GM12878 (cell line): ENCODE measurements around the gene COPRS. TPM values are rescaled to one million over a fixed set of nuclear protein-coding genes. Genes with fewer than 3 reads are reported as not detected.

Source experiments
- ATAC-seq: fragments of 200-7000 bp; cut with Tn5 transposase; 3 replicates; pipeline ENCODE4 v1.9.1; 2020; ENCODE audit warnings: mild to moderate bottlenecking, moderate library complexity
- BruUV-seq: library from RNA; stranded (reverse); fragments of 400-500 nt; replicated peaks from 2 replicates; lab custom pipeline; 2021; lab: Mats Ljungman, UMichigan
- CTCF ChIA-PET: fragments of 300-600 bp; sonication (Branson Sonifier 250); formaldehyde crosslinking; extraction: SDS; loops from one replicate; lab custom pipeline; 2021; ENCODE audit warnings: inconsistent platforms; lab: Yijun Ruan, JAX
- POLR2A ChIA-PET: fragments of 350-600 bp; formaldehyde crosslinking; extraction: SDS; loops from one replicate; lab custom pipeline; 2021; ENCODE audit warnings: inconsistent platforms; lab: Charles Lee
- RAD21 ChIA-PET: fragments of 300-600 bp; sonication (Branson Sonifier 250); formaldehyde crosslinking; loops from one replicate; lab custom pipeline; 2023; ENCODE audit warnings: antibody characterized with exemption; ENCODE audit not compliant: unreplicated experiment; lab: Charles Lee
- SMC1A ChIA-PET: fragments of 300-600 bp; sonication (Branson Sonifier 250); formaldehyde crosslinking; loops from one replicate; lab custom pipeline; 2023; ENCODE audit not compliant: unreplicated experiment, uncharacterized antibody; lab: Charles Lee
- DNase-seq: peaks from one replicate; pipeline ENCODE4 v3.0.0-alpha.2; 2011; ENCODE audit warnings: low read depth, low spot score
- FAIRE-seq: peaks from 3 replicates; lab custom pipeline; 2011; peaks lifted over from hg19 to GRCh38; lab: Jason Lieb, UNC
- H2AFZ ChIP-seq: 2 replicates; pipeline ENCODE4 v1.6.0; 2011; ENCODE audit warnings: low read depth, low read length, control low read depth; ENCODE audit not compliant: control insufficient read depth
- H3K27ac ChIP-seq: 2 replicates; pipeline ENCODE4 v1.5.1; 2011; ENCODE audit warnings: control low read depth; ENCODE audit not compliant: control insufficient read depth, insufficient read depth
- H3K27me3 ChIP-seq, 2 experiments: replicated peaks in 1 of 2; 2 replicates each; pipeline versions ENCODE4 v1.6.0 to v1.6.1; 2011; ENCODE audit warnings: low read length in 1 of 2; ENCODE audit not compliant: control insufficient read depth in 2 of 2, insufficient read depth in 2 of 2
- H3K36me3 ChIP-seq, 2 experiments: 2 replicates each; pipeline ENCODE4 v1.5.1; 2011; ENCODE audit warnings: low read length in 1 of 2; ENCODE audit not compliant: control insufficient read depth in 2 of 2, insufficient read depth in 2 of 2
- H3K4me1 ChIP-seq: 2 replicates; pipeline ENCODE4 v1.6.1; 2011; ENCODE audit warnings: mild to moderate bottlenecking, low read length, moderate library complexity, mixed read lengths; ENCODE audit not compliant: control insufficient read depth, insufficient read depth
- H3K4me2 ChIP-seq: 2 replicates; pipeline ENCODE4 v1.6.0; 2011; ENCODE audit warnings: control low read depth; ENCODE audit not compliant: control insufficient read depth, insufficient read depth
- H3K4me3 ChIP-seq: fragments of 200-600 bp; sonication (generic); 2 replicates; pipeline ENCODE4 v1.5.1; 2016
- H3K79me2 ChIP-seq: 2 replicates; pipeline ENCODE4 v1.6.0; 2011; ENCODE audit warnings: low read length; ENCODE audit not compliant: control insufficient read depth, insufficient read depth
- H3K9ac ChIP-seq: 2 replicates; pipeline ENCODE4 v1.8.0; 2011; ENCODE audit warnings: low read length, control low read depth, mixed read lengths; ENCODE audit not compliant: control insufficient read depth, insufficient read depth
- H3K9me3 ChIP-seq: replicated peaks from 3 replicates; pipeline ENCODE4 v1.5.1; 2011; ENCODE audit warnings: mild to moderate bottlenecking, low read length; ENCODE audit not compliant: control insufficient read depth, insufficient read depth
- H4K20me1 ChIP-seq: 2 replicates; pipeline ENCODE4 v1.6.0; 2011; ENCODE audit not compliant: control insufficient read depth, insufficient read depth
- BCL11A ChIP-seq: IDR thresholded peaks from 2 replicates; pipeline ENCODE4 v1.6.1; 2011; ENCODE audit warnings: low read depth, low read length
- BCL3 ChIP-seq: IDR thresholded peaks from 2 replicates; pipeline ENCODE4 v1.6.1; 2011; ENCODE audit warnings: borderline replicate concordance, low read depth, mild to moderate bottlenecking, moderate library complexity, low read length; ENCODE audit not compliant: insufficient read depth, poor library complexity, severe bottlenecking
- CHD4 ChIP-seq: fragments of 200-600 bp; sonication (generic); IDR thresholded peaks from 2 replicates; pipeline ENCODE4 v1.6.1; 2016; ENCODE audit warnings: mild to moderate bottlenecking
- CTCF ChIP-seq, 3 experiments: IDR thresholded peaks in 2 of 3; conservative IDR thresholded peaks in 1 of 3; 2 replicates each; pipeline ENCODE4 v1.5.1; 2011; ENCODE audit warnings: low read depth in 3 of 3, low read length in 3 of 3, mild to moderate bottlenecking in 3 of 3, control low read depth in 2 of 3, moderate library complexity in 2 of 3, inconsistent platforms in 1 of 3, mixed read lengths in 1 of 3; ENCODE audit not compliant: control insufficient read depth in 2 of 3, insufficient read depth in 1 of 3; ENCODE audit errors: extremely low read depth in 1 of 3
- ETV6 ChIP-seq, 2 experiments: fragments of 450-650 bp in 1 of 2; IDR thresholded peaks in 1 of 2; conservative IDR thresholded peaks in 1 of 2; 2 replicates each; pipeline ENCODE4 v1.6.1; 2014; ENCODE audit warnings: antibody characterized with exemption in 1 of 2, borderline replicate concordance in 1 of 2, low read depth in 1 of 2, mild to moderate bottlenecking in 1 of 2, moderate library complexity in 1 of 2
- HDAC2 ChIP-seq: fragments of 200-600 bp; sonication (generic); IDR thresholded peaks from 2 replicates; pipeline ENCODE4 v1.6.1; 2017
- IRF3 ChIP-seq: fragments of 450-650 bp; IDR thresholded peaks from 2 replicates; pipeline ENCODE4 v1.6.1; 2014; ENCODE audit warnings: mild to moderate bottlenecking
- JUND ChIP-seq: IDR thresholded peaks from 2 replicates; pipeline ENCODE4 v1.6.1; 2012; ENCODE audit warnings: low read depth, mild to moderate bottlenecking, low read length, improper control_type of control experiment, moderate library complexity
- MEF2A ChIP-seq: IDR thresholded peaks from 2 replicates; pipeline ENCODE4 v1.6.1; 2011; ENCODE audit warnings: low read depth, mild to moderate bottlenecking, low read length, moderate library complexity; ENCODE audit not compliant: insufficient read depth
- POLR2AphosphoS2 ChIP-seq: IDR thresholded peaks from 2 replicates; pipeline ENCODE4 v1.6.1; 2011; ENCODE audit warnings: low read depth, mild to moderate bottlenecking, low read length, improper control_type of control experiment, moderate library complexity
- SREBF2 ChIP-seq: IDR thresholded peaks from 2 replicates; pipeline ENCODE4 v1.6.1; 2012; ENCODE audit warnings: mild to moderate bottlenecking, low read length
- SRF ChIP-seq, 2 experiments: IDR thresholded peaks; 2 replicates each; pipeline ENCODE4 v1.6.1; 2011; ENCODE audit warnings: low read depth in 2 of 2, low read length in 2 of 2, mild to moderate bottlenecking in 1 of 2, moderate library complexity in 1 of 2
- TAF1 ChIP-seq: IDR thresholded peaks from 2 replicates; pipeline ENCODE4 v1.6.1; 2011; ENCODE audit warnings: mild to moderate bottlenecking, low read depth, low read length, borderline replicate concordance
- TARDBP ChIP-seq: IDR thresholded peaks from 2 replicates; pipeline ENCODE4 v1.6.1; 2016; ENCODE audit warnings: borderline replicate concordance
- TBL1XR1 ChIP-seq: IDR thresholded peaks from 2 replicates; pipeline ENCODE4 v1.6.1; 2012; ENCODE audit warnings: low read depth, low read length, improper control_type of control experiment
- TCF3 ChIP-seq: IDR thresholded peaks from 2 replicates; pipeline ENCODE4 v1.6.1; 2012; ENCODE audit warnings: low read depth, mild to moderate bottlenecking, low read length, borderline replicate concordance; ENCODE audit not compliant: insufficient read depth
- YBX1 ChIP-seq: fragments of 450-650 bp; IDR thresholded peaks from 2 replicates; pipeline ENCODE4 v1.6.1; 2016; ENCODE audit warnings: antibody characterized with exemption
- WGBS: methylation state at CpG from one replicate; pipeline ENCODE4 v1.1.6; 2016; ENCODE audit warnings: low lambda C conversion rate; ENCODE audit not compliant: insufficient replicate concordance, insufficient coverage; ENCODE audit errors: missing lambda C conversion rate; 5-methylcytosine and 5-hydroxymethylcytosine counted together
- in situ Hi-C: fragments of 300-500 bp; cut with MboI; formaldehyde crosslinking; loops from 9 replicates; pipeline ENCODE4 v1.14.3; 2018; ENCODE audit warnings: mixed read lengths
- intact Hi-C: fragments of 100-400 bp; cut with micrococcal nuclease; formaldehyde crosslinking; loops from one replicate; pipeline ENCODE4 v1.14.2; 2022; ENCODE audit not compliant: unreplicated experiment
- polyA plus RNA-seq, 11 experiments: library from polyadenylated mRNA; depleted of rRNA in 4 of 11; unstranded in 6 of 11; stranded (reverse) in 5 of 11; fragments of >200 nt; fragmentation: Nextera tagmentation in 4 of 11; fragmentation: Illumina TruSeq in 1 of 11; extraction: Ambion mirVana in 4 of 11; extraction: Trizol in 1 of 11; gene quantifications; 1 replicate in 1 of 11; 2 replicates in 10 of 11; pipeline versions ENCODE4 v1.2.1 to v1.2.3, GENCODE V29; 2011 to 2016; ENCODE audit warnings: inconsistent platforms in 2 of 11, missing spikeins in 2 of 11, low read depth in 1 of 11
- total RNA-seq, 4 experiments: library from RNA; depleted of rRNA in 3 of 4; stranded (reverse); fragments of >200 nt in 3 of 4; fragmentation: Illumina TruSeq in 1 of 4; extraction: Trizol in 1 of 4; gene quantifications; 2 replicates each; pipeline versions ENCODE4 v1.2.1 to v1.2.3, GENCODE V29; 2013 to 2021

The COPRS gene
- total and polyA plus RNA-seq, 10 of the 15 experiments (the other 5 are each of a cell fraction or from before 2014, with no cell fraction given) = 6.3 to 41.9 (median 31.4) TPM

- in situ Hi-C loops = no loop called here
- Histone ChIP-seq H3K4me2 (no peak overlapping the region), H2AFZ (no peak overlapping the region), H3K36me3 (no peaks in the 10 kb centered on the region), H3K27ac (no peak overlapping the region), H4K20me1 (no peaks in the 10 kb centered on the region), H3K27me3 (no peaks in the 10 kb centered on the region), H3K79me2 (no peaks in the 10 kb centered on the region; the same call in 1 of the 2 replicates)
- intact Hi-C loops = no loop called here
- no peak for FAIRE-seq
- 82% methylated on average over 6 of the region's 7 CpGs for WGBS
- RAD21 ChIA-PET = no interaction called here
- no peak for TF ChIP-seq CHD4
- TF ChIP-seq TBL1XR1 = no peak
- no peak for TF ChIP-seq SRF (IDR thresholded peaks at IDR 0.05; ENCODE audit: low read depth in 2 of 2, low read length in 2 of 2)
- TF ChIP-seq BCL11A = no peak
- TF ChIP-seq SREBF2 = no peak
- TF ChIP-seq MEF2A = no peak
- TF ChIP-seq HDAC2 = no peak
- no peak for TF ChIP-seq TARDBP
- no peak for TF ChIP-seq TCF3
- TF ChIP-seq ETV6 (conservative IDR thresholded peaks at IDR 0.05 in 1 of 2, IDR thresholded peaks at IDR 0.05 in 1 of 2; ENCODE audit: borderline replicate concordance in 1 of 2, low read depth in 1 of 2) = no peak
- TF ChIP-seq YBX1 = no peak
- TF ChIP-seq JUND = no peak
- TF ChIP-seq CTCF (IDR thresholded peaks at IDR 0.05 in 2 of 3, conservative IDR thresholded peaks at IDR 0.05 in 1 of 3; ENCODE audit: control insufficient read depth in 2 of 3, extremely low read depth in 1 of 3, insufficient read depth in 1 of 3, low read depth in 3 of 3, low read length in 3 of 3) = no peak
- no peak for TF ChIP-seq IRF3
- TF ChIP-seq BCL3 = no peak
- TF ChIP-seq TAF1 = no peak
- no peak for TF ChIP-seq POLR2AphosphoS2
- TF ChIP-seq, all 136 proteins: peak for 0
- DNase-seq (no peak), ATAC-seq (no peak)
- POLR2A ChIA-PET = interaction anchor here (0.6 to 0.7 kb wide), 5 partner anchors 11 to 917 kb away, joined by 3 to 8 read pairs (median 3); no protein-coding TSS in a partner anchor
- CTCF ChIA-PET = no interaction called here
- Histone ChIP-seq H3K9me3 (no peaks in the 10 kb centered on the region), H3K9ac (no peak overlapping the region), H3K4me1 (peaks cover 3% of the 10 kb centered on the region; the same call in 1 of the 2 replicates), H3K4me3 (no peak overlapping the region)
- SMC1A ChIA-PET = interaction anchor here (1.7 kb wide), 1 partner anchor 53 kb away, joined by 4 read pairs; no protein-coding TSS in a partner anchor
- BruUV-seq = no TSS peak
Observed at GRCh38 chr17:31853911-31854470, 5.1 kb downstream of the COPRS start.
